Nephron progenitor cell (in vitro differentiated cells): ENCODE data around the gene POLD4.

Experiments
- DNase-seq: peaks from one replicate; pipeline ENCODE4 v3.0.0; 2021
- H3K27ac Mint-ChIP-seq: 2 replicates; pipeline ENCODE4 v1.8.0; 2021; ENCODE audit warnings: mild to moderate bottlenecking, moderate library complexity, mixed read lengths
- H3K27me3 Mint-ChIP-seq: 2 replicates; pipeline ENCODE4 v1.8.0; 2021; ENCODE audit warnings: mild to moderate bottlenecking, low read depth, mixed read lengths; ENCODE audit not compliant: poor library complexity
- H3K36me3 Mint-ChIP-seq: 2 replicates; pipeline ENCODE4 v1.8.0; 2021; ENCODE audit warnings: low read depth, mixed read lengths
- H3K4me1 Mint-ChIP-seq: 2 replicates; pipeline ENCODE4 v1.8.0; 2021; ENCODE audit warnings: mixed read lengths
- H3K4me3 Mint-ChIP-seq: 2 replicates; pipeline ENCODE4 v1.8.0; 2021; ENCODE audit warnings: mild to moderate bottlenecking, moderate library complexity, mixed read lengths
- H3K9me3 Mint-ChIP-seq: 2 replicates; pipeline ENCODE4 v1.8.0; 2021; ENCODE audit warnings: mild to moderate bottlenecking, moderate library complexity, mixed read lengths
- TF ChIP-seq, protein P1 (sequence below): fragments of 200-600 bp; sonication (generic); IDR thresholded peaks from 2 replicates; pipeline ENCODE4 v1.5.0; 2021; ENCODE audit warnings: antibody characterized with exemption

POLD4 gene

GRCh38 chr11:67395555-67396258 is 42.4 kb upstream of the POLD4 start:
- no peak for DNase-seq
- Mint-ChIP-seq H3K9me3 (no peaks in the 10 kb centered on the region), H3K27ac (no peak overlapping the region), H3K4me1 (peaks cover 53% of the 10 kb centered on the region), H3K4me3 (no peak overlapping the region), H3K27me3 (peaks cover 4% of the 10 kb centered on the region), H3K36me3 (peaks cover 13% of the 10 kb centered on the region)
- TF ChIP-seq, protein P1, sequence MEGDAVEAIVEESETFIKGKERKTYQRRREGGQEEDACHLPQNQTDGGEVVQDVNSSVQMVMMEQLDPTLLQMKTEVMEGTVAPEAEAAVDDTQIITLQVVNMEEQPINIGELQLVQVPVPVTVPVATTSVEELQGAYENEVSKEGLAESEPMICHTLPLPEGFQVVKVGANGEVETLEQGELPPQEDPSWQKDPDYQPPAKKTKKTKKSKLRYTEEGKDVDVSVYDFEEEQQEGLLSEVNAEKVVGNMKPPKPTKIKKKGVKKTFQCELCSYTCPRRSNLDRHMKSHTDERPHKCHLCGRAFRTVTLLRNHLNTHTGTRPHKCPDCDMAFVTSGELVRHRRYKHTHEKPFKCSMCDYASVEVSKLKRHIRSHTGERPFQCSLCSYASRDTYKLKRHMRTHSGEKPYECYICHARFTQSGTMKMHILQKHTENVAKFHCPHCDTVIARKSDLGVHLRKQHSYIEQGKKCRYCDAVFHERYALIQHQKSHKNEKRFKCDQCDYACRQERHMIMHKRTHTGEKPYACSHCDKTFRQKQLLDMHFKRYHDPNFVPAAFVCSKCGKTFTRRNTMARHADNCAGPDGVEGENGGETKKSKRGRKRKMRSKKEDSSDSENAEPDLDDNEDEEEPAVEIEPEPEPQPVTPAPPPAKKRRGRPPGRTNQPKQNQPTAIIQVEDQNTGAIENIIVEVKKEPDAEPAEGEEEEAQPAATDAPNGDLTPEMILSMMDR: no peak

DNA sequence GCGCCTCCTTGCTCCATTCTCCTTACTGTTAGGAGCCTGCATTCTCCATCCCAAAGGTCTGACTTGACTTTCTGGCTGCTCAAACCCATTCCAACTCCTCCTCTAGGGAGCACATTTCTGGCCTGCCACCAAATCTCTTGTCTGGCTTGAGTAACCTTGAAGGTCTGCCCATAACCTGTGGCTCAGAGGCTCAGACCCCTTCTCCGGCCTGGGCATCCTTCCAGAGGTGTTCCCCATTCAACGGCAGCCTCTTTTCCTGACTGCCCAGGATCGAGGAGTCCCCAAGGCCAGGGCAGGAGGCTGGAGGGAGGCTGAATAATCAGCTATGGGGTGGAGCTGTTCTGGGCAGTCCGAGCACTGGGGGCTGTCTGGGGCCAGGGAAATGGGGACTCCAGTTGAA is 40.6 kb upstream of the POLD4 start:
- no peak overlapping the region for H3K27ac Mint-ChIP-seq
- no peak for DNase-seq
- no peaks in the 10 kb centered on the region for H3K9me3 Mint-ChIP-seq
- H3K4me3 Mint-ChIP-seq: peak overlapping the region; percentile 68
- H3K4me1 Mint-ChIP-seq: peaks cover 54% of the 10 kb centered on the region
- peaks cover 4% of the 10 kb centered on the region for H3K27me3 Mint-ChIP-seq
- peaks cover 13% of the 10 kb centered on the region for H3K36me3 Mint-ChIP-seq
- TF ChIP-seq, protein P1: no peak

GRCh38 chr11:67393437-67393836 is 40.1 kb upstream of the POLD4 start:
- peaks cover 55% of the 10 kb centered on the region for H3K4me1 Mint-ChIP-seq
- H3K4me3 Mint-ChIP-seq: peak overlapping the region; percentile 86
- no peaks in the 10 kb centered on the region for H3K9me3 Mint-ChIP-seq
- no peak overlapping the region for H3K27ac Mint-ChIP-seq
- H3K27me3 Mint-ChIP-seq: peaks cover 4% of the 10 kb centered on the region
- H3K36me3 Mint-ChIP-seq: peaks cover 13% of the 10 kb centered on the region
- TF ChIP-seq, protein P1: no peak
- no peak for DNase-seq

DNA sequence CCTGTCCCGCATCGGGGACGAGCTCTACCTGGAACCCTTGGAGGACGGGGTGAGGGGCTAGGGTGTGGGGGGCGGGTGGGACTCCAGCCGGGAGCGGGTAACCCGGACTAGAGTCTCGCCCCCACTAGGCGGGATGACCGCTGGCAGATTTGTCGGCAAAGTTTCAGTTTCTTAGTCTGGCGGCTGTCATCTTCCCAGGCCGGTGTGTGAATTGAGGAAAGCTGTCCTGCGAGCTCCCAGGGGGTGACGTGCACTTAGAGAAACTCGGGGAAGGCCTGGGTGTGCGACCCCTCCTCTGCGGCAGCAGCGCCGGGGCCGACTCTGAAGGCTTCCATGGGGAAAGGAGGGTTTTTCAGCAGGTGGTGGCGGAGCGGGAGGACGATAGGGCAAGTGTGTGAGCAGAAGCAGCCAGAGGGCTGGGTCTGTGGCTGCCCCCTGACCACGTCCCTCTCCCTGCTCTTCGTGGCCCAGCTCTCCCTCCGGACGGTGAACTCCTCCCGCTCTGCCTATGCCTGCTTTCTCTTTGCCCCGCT is 38.9 kb upstream of the POLD4 start:
- Mint-ChIP-seq H3K36me3 (peaks cover 13% of the 10 kb centered on the region), H3K27ac (no peak overlapping the region), H3K27me3 (peaks cover 4% of the 10 kb centered on the region), H3K4me1 (peaks cover 54% of the 10 kb centered on the region), H3K9me3 (no peaks in the 10 kb centered on the region), H3K4me3 (peak overlapping the region; percentile 86)
- peak; percentile 30 for DNase-seq
- TF ChIP-seq, protein P1: no peak

GRCh38 chr11:67391304-67392182 is 38.2 kb upstream of the POLD4 start, which contains the start of gene RAD9A:
Gene RAD9A, plus strand, starts transcription at chr11:67391986. Its CDS starts 59 bp downstream, at chr11:67392045.
- DNase-seq: peak; percentile 96
- Mint-ChIP-seq H3K27me3 (peaks cover 4% of the 10 kb centered on the region), H3K27ac (peak within 1 kb of the TSS; percentile 96), H3K4me3 (peak within 1 kb of the TSS; percentile 86), H3K4me1 (peaks cover 52% of the 10 kb centered on the region), H3K9me3 (no peaks in the 10 kb centered on the region), H3K36me3 (peaks cover 9% of the 10 kb centered on the region)
- TF ChIP-seq, protein P1: no peak
